Activated CD4-positive, alpha-beta T cell treated with anti-CD3 and anti-CD28 coated beads, Interleukin-2, amount 10 ng/mL, durations not matched to agents 7 days and 5 days (primary cell): ENCODE measurements around the gene SIRT4. TPM values are rescaled to one million over a fixed set of nuclear protein-coding genes. Genes with fewer than 3 reads are reported as not detected.

Source experiments
- CTCF ChIA-PET: fragments of 350-600 bp; sonication (Branson Sonifier 250); formaldehyde crosslinking; loops from one replicate; lab custom pipeline; 2021; ENCODE audit warnings: antibody characterized with exemption; lab: Charles Lee
- POLR2A ChIA-PET: fragments of 350-600 bp; sonication (Branson Sonifier 250); formaldehyde crosslinking; loops from one replicate; lab custom pipeline; 2021; ENCODE audit warnings: antibody characterized with exemption; lab: Charles Lee
- DNase-seq: peaks from one replicate; pipeline ENCODE4 v3.0.0-alpha.2; 2020
- H3K27ac Mint-ChIP-seq: one replicate; pipeline ENCODE4 v1.8.0; 2021; ENCODE audit warnings: mild to moderate bottlenecking, moderate library complexity, mixed read lengths
- H3K27me3 Mint-ChIP-seq: one replicate; pipeline ENCODE4 v1.8.0; 2021; ENCODE audit warnings: mixed read lengths
- H3K36me3 Mint-ChIP-seq: one replicate; pipeline ENCODE4 v1.8.0; 2021; ENCODE audit warnings: low read depth, mixed read lengths
- H3K4me1 Mint-ChIP-seq: one replicate; pipeline ENCODE4 v1.8.0; 2021; ENCODE audit warnings: mixed read lengths
- H3K4me3 Mint-ChIP-seq: one replicate; pipeline ENCODE4 v1.8.0; 2021; ENCODE audit warnings: mild to moderate bottlenecking, moderate library complexity, mixed read lengths
- H3K9me3 Mint-ChIP-seq: one replicate; pipeline ENCODE4 v1.8.0; 2021; ENCODE audit warnings: mixed read lengths
- total RNA-seq, 2 experiments: library from RNA; stranded (reverse); gene quantifications; one replicate each; pipeline ENCODE4 v1.2.3, GENCODE V29; 2021

The SIRT4 gene
- total RNA-seq, 2 experiments from 2014 or later: 0.94 to 1.8 TPM

DNA sequence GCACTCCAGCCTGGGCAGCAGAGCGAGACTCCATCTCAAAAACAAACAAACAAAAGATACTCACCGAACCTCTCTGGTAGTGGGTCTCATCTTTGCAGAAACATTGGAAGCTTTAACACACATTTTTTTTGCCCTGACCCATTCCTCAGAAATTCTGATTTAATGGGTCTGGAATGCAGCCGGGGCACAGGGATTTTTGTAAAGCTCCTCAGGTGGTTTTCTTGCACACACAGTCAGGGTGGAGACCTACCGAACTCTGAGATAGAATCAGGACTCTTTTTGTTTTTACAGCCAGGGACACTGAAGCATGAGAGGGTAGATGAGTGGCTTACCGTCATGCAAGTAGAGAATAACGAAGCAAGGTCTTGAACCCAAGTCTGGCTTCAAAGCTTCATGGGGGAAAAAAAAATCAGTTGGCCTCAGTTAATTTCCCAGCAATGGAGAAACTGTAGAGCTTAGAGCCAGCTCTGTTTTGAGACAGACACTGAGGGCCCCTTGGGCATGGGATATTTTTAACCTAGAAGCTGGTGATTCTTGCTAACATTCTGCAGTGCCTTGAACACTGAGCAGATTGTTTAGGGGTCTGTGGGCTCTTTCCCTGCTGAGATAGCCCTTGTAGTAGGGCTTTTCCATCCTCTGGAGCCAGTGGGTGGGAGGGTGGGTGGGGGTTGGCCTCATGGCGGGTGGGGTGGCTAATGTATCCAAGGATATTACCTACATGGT, 15.2 kb upstream of the SIRT4 start:
- Mint-ChIP-seq H3K4me1 (peaks cover 17% of the 10 kb centered on the region), H3K9me3 (no peaks in the 10 kb centered on the region)

GRCh38 chr12:120287491-120287890, 14.6 kb upstream of the SIRT4 start:
- Mint-ChIP-seq H3K27ac (no peak overlapping the region), H3K4me3 (no peak overlapping the region), H3K36me3 (no peaks in the 10 kb centered on the region), H3K9me3 (no peaks in the 10 kb centered on the region), H3K27me3 (peaks cover 12% of the 10 kb centered on the region), H3K4me1 (peaks cover 14% of the 10 kb centered on the region)
- CTCF ChIA-PET: interaction anchor here (1.2 to 5.8 kb wide), 2 partner anchors 20 to 60 kb away, joined by 4 to 34 read pairs; no protein-coding TSS in a partner anchor
- POLR2A ChIA-PET: no interaction called here
- no peak for DNase-seq

More for the DNA sequence above, 15.2 kb upstream of the SIRT4 start:
- Mint-ChIP-seq H3K27ac (no peak overlapping the region), H3K4me3 (no peak overlapping the region), H3K27me3 (peaks cover 12% of the 10 kb centered on the region), H3K36me3 (no peaks in the 10 kb centered on the region)
- no peak for DNase-seq
- POLR2A ChIA-PET: no interaction called here
- CTCF ChIA-PET: interaction anchor here (1.2 to 5.8 kb wide), 3 partner anchors 20 to 59 kb away, joined by 4 to 34 read pairs (median 7); partner anchors contain the start of gene PXN

DNA sequence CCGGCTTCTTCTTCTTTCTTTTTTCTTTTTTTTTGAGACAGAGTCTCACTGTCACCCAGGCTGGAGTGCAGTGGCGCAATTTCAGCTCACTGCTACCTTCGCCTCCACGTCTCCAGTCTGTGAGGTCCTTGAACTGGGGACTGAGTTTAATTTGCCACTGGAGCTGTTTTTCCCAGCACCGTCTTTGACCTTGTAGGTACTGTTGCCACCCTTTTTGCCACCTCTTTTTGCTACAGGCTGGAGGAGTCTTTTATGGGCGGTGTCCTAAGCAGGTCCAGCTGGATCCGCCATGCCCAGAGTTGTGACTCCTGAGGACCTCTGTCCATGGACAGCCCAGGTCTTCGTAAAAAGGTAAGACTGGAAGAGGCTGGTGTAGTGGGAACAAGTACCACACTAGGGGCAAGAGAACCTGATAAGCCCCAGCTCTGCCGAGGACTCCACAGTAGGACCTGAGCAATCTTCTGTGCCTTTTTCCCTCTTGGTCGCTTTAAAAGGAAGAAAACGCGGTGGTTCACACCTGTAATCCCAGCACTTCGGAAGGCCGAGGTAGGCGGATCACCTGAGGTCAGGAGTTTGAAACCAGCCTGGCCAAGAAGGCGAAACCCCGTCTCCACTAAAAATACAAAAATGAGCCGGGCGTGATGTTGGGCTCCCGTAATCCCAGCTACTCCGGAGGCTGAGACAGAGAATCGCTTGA, 11.4 kb upstream of the SIRT4 start:
- ChIA-PET POLR2A (interaction anchor here (0.6 to 2.3 kb wide), 24 partner anchors 7 to 475 kb away, joined by 3 to 41 read pairs (median 4); partner anchors contain the start of genes PXN, RPLP0 and SIRT4), CTCF (interaction anchor here (0.7 to 4.5 kb wide), 16 partner anchors 9 to 214 kb away, joined by 3 to 48 read pairs (median 4); partner anchors contain the start of genes PXN, RPLP0 and SIRT4)
- H3K27me3 Mint-ChIP-seq: peaks cover 12% of the 10 kb centered on the region
- H3K9me3 Mint-ChIP-seq: no peaks in the 10 kb centered on the region
- H3K36me3 Mint-ChIP-seq: no peaks in the 10 kb centered on the region
- peak; percentile 24 for DNase-seq
- peaks cover 12% of the 10 kb centered on the region for H3K4me1 Mint-ChIP-seq
- H3K4me3 Mint-ChIP-seq: no peak overlapping the region
- peak overlapping the region; percentile 32 for H3K27ac Mint-ChIP-seq

DNA sequence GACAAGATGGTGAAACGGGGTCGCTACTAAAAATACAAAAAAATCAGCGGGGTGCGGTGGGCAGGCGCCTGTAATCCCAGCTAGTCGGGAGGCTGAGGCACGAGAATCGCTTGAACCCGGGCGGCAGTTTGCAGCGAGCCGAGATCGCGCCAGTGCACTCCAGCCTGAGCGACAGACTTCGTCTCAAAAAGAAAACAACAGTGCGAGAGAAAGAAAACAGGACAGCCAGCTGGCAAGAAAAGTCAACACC, 9.8 kb upstream of the SIRT4 start:
- no peak overlapping the region for H3K4me3 Mint-ChIP-seq
- no peaks in the 10 kb centered on the region for H3K9me3 Mint-ChIP-seq
- H3K27me3 Mint-ChIP-seq: peaks cover 6% of the 10 kb centered on the region
- peaks cover 12% of the 10 kb centered on the region for H3K4me1 Mint-ChIP-seq
- ChIA-PET POLR2A (interaction anchor here (1.1 to 2.3 kb wide), 7 partner anchors 10 to 175 kb away, joined by 3 to 41 read pairs (median 13); partner anchors contain the start of genes PXN, RAB35, RPLP0 and SIRT4), CTCF (interaction anchor here (0.7 to 4.5 kb wide), 6 partner anchors 10 to 92 kb away, joined by 3 to 48 read pairs (median 21); partner anchors contain the start of genes PXN, RPLP0 and SIRT4)
- no peak for DNase-seq
- H3K27ac Mint-ChIP-seq: no peak overlapping the region
- no peaks in the 10 kb centered on the region for H3K36me3 Mint-ChIP-seq

- DNase-seq: peak; percentile 86
- CTCF ChIA-PET: interaction anchor here (0.6 to 4.5 kb wide), 7 partner anchors 10 to 92 kb away, joined by 3 to 48 read pairs (median 16); partner anchors contain the start of genes PXN, RPLP0 and SIRT4
- Mint-ChIP-seq H3K4me3 (no peak within 1 kb of the TSS), H3K27me3 (peaks cover 6% of the 10 kb centered on the region), H3K36me3 (no peaks in the 10 kb centered on the region), H3K9me3 (no peaks in the 10 kb centered on the region), H3K4me1 (peaks cover 12% of the 10 kb centered on the region), H3K27ac (no peak within 1 kb of the TSS)
- POLR2A ChIA-PET: interaction anchor here (0.6 to 2.3 kb wide), 13 partner anchors 9 to 1936 kb away, joined by 3 to 41 read pairs (median 5); partner anchors contain the start of genes POP5, PXN, RAB35 and RPLP0
These were observed 9.2 kb upstream of the SIRT4 start, which contains the start of gene RNU4-1 for GRCh38 chr12:120292661-120293531. TSS of gene RNU4-1 (minus strand) at chr12:120293237.

DNA sequence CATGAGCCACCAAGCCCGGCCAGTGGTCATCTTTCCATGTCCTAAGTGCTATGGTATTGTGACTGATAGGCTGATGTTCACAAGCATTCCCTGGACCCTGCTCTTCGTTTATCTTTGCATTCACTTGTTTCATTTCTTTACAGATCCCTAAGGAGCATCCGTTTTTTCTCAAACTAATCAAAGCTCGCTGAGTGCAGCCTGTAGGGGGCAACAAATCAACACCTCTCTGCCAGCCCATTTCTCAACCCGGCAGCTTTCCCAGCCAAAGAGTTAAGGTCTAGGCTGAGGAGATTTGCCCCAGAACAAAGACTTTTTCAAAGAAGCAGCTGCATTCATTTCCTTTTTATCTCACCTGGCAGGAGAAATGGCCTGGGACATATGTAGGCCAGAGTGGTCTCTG, 12.1 kb downstream of the SIRT4 start:
- no peak for DNase-seq
- CTCF ChIA-PET: interaction anchor here (0.9 to 2.1 kb wide), 5 partner anchors 9 to 12 kb away, joined by 3 to 11 read pairs (median 3); partner anchors contain the start of gene SIRT4
- Mint-ChIP-seq H3K4me3 (no peak overlapping the region), H3K27me3 (no peaks in the 10 kb centered on the region), H3K36me3 (no peaks in the 10 kb centered on the region), H3K4me1 (peaks cover 16% of the 10 kb centered on the region), H3K9me3 (no peaks in the 10 kb centered on the region), H3K27ac (no peak overlapping the region)
- POLR2A ChIA-PET: interaction anchor here (0.8 kb wide), 1 partner anchor 31 kb away, joined by 5 read pairs; no protein-coding TSS in a partner anchor

DNA sequence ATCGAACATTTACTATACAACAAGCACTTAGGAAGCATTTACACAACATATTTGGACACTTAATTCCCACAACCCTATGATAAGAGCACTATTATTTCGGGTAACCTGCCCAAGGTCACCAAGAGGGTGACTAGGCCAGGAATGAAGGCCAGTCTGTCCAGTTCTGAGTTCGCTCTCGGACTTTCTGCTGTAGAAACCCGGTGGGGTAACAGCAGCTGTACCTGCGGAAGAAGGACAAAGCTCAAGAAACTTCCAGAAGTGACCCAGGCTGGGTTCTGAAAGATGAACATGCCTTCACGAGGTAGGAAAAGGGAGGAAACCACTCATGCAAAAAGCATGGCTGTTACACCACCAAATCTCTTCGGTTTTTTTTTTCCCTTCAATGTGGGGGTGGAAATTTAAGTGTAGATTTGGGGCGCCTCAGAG, 14.7 kb downstream of the SIRT4 start:
- Mint-ChIP-seq H3K27ac (peak overlapping the region; percentile 96), H3K9me3 (no peaks in the 10 kb centered on the region), H3K4me1 (peaks cover 16% of the 10 kb centered on the region), H3K4me3 (peak overlapping the region; percentile 87), H3K36me3 (no peaks in the 10 kb centered on the region), H3K27me3 (no peaks in the 10 kb centered on the region)
- no peak for DNase-seq
- ChIA-PET POLR2A (interaction anchor here (1.0 kb wide), 1 partner anchor 26 kb away, joined by 4 read pairs; no protein-coding TSS in a partner anchor), CTCF (interaction anchor here (0.6 to 3.9 kb wide), 6 partner anchors 15 to 1740 kb away, joined by 3 to 19 read pairs (median 4); partner anchors contain the start of genes RPLP0 and SIRT4)

- no peaks in the 10 kb centered on the region for H3K27me3 Mint-ChIP-seq
- H3K4me3 Mint-ChIP-seq: peak overlapping the region; percentile 87
- peaks cover 16% of the 10 kb centered on the region for H3K4me1 Mint-ChIP-seq
- POLR2A ChIA-PET: interaction anchor here (0.5 to 1.0 kb wide), 2 partner anchors 26 to 115 kb away, joined by 3 to 4 read pairs; no protein-coding TSS in a partner anchor
- CTCF ChIA-PET: interaction anchor here (0.6 to 3.9 kb wide), 5 partner anchors 11 to 244 kb away, joined by 3 to 19 read pairs (median 4); partner anchors contain the start of genes RPLP0 and SIRT4
- H3K27ac Mint-ChIP-seq: peak overlapping the region; percentile 96
- no peaks in the 10 kb centered on the region for H3K9me3 Mint-ChIP-seq
- DNase-seq: peak; percentile 100
- H3K36me3 Mint-ChIP-seq: no peaks in the 10 kb centered on the region
These were observed 15.3 kb downstream of the SIRT4 start for GRCh38 chr12:120317224-120318105.

DNA sequence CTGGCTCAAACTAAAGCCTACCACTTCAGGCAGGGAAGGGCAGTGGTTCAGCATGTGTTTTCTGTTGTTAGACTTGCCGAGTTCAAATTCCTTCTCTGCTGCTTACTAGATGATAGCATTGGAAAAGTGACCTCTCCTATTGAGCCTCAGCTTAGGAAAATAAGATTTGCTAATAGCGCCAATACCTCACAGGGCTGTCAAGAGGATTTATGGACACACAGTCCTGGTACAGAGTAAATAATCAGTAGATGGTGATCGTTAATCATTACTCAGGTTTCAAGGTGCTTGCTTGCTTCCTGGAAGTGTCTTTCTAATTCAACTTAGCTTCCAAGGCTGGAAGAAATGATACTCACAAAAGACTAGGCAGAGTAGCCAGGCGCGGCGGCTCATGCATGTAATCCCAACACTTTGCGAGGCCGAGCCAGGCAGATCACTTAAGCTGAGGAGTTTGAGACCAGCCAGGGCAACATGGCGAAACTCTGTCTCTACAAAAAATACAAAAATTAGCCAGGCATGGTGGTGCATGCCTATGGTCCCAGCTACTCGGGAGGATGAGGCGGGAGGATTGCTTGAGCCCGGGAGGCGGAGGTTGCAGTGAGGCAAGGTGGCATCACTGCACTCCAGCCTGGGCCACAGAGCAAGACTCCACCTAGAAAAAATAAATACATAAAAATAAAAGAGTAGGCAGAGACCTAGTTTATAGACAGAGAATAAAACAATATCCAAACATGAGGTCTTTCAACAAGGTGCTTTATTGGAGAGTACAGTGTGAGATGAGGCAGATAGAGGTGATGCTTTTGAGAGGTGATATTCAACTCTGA, 19.5 kb downstream of the SIRT4 start:
- peaks cover 23% of the 10 kb centered on the region for H3K4me1 Mint-ChIP-seq
- H3K9me3 Mint-ChIP-seq: no peaks in the 10 kb centered on the region
- H3K27ac Mint-ChIP-seq: no peak overlapping the region
- H3K27me3 Mint-ChIP-seq: no peaks in the 10 kb centered on the region
- no peak overlapping the region for H3K4me3 Mint-ChIP-seq
- no peak for DNase-seq
- ChIA-PET POLR2A (no interaction called here), CTCF (interaction anchor here (0.7 to 1.0 kb wide), 3 partner anchors 19 to 20 kb away, joined by 3 read pairs; partner anchors contain the start of gene SIRT4)
- H3K36me3 Mint-ChIP-seq: no peaks in the 10 kb centered on the region

- no peaks in the 10 kb centered on the region for H3K27me3 Mint-ChIP-seq
- H3K9me3 Mint-ChIP-seq: no peaks in the 10 kb centered on the region
- H3K27ac Mint-ChIP-seq: no peak overlapping the region
- ChIA-PET CTCF (interaction anchor here (0.8 to 1.6 kb wide), 3 partner anchors 14 to 135 kb away, joined by 3 read pairs; partner anchors contain the start of gene SIRT4), POLR2A (no interaction called here)
- no peak for DNase-seq
- H3K4me3 Mint-ChIP-seq: no peak overlapping the region
- no peaks in the 10 kb centered on the region for H3K36me3 Mint-ChIP-seq
- peaks cover 8% of the 10 kb centered on the region for H3K4me1 Mint-ChIP-seq
These were observed 21.7 kb downstream of the SIRT4 start for GRCh38 chr12:120323772-120324171.
